Measurements from ENCODE around the gene GPATCH8.
"Not testable (repeated sequence)": the region's sequence is repeated elsewhere in the genome, so short reads cannot be mapped to it uniquely, and the experiment has no call there.

GPATCH8 gene

GRCh38 chr17:44374306-44375195 lies 128.7 kb downstream of the GPATCH8 start:
- no peak for DNase-seq

- DNase-seq, result no peak
These were observed 131.2 kb downstream of the GPATCH8 start for GRCh38 chr17:44372036-44372435.

- DNase-seq, result not testable (repeated sequence)
These were observed 133.7 kb downstream of the GPATCH8 start for GRCh38 chr17:44369414-44370023.

GRCh38 chr17:44368391-44369243 lies 134.6 kb downstream of the GPATCH8 start:
- not testable (repeated sequence) for DNase-seq

GRCh38 chr17:44367231-44367979 lies 135.8 kb downstream of the GPATCH8 start:
- DNase-seq, result no peak

- not testable (repeated sequence) for DNase-seq
These were observed 138.2 kb downstream of the GPATCH8 start for GRCh38 chr17:44365051-44365450.

- no peak for DNase-seq
These were observed 139.5 kb downstream of the GPATCH8 start, which contains the start of gene FAM171A2 for GRCh38 chr17:44363613-44364159. TSS of gene FAM171A2 (minus strand) at chr17:44363853. CDS start at chr17:44363714, 139 bp downstream.

GRCh38 chr17:44362949-44363612 lies 140.1 kb downstream of the GPATCH8 start:
- DNase-seq, result no peak

GRCh38 chr17:44362459-44362948 lies 140.7 kb downstream of the GPATCH8 start:
- DNase-seq, result no peak

- no peak for DNase-seq
These were observed 141.6 kb downstream of the GPATCH8 start for GRCh38 chr17:44361292-44362260.

GRCh38 chr17:44360826-44361225 lies 142.4 kb downstream of the GPATCH8 start:
- DNase-seq, result no peak

- no peak for DNase-seq
These were observed 143.1 kb downstream of the GPATCH8 start for GRCh38 chr17:44360144-44360533.

GRCh38 chr17:44359458-44360143 lies 143.6 kb downstream of the GPATCH8 start:
- no peak for DNase-seq

- no peak for DNase-seq
These were observed 144.2 kb downstream of the GPATCH8 start for GRCh38 chr17:44359006-44359405.

- DNase-seq, result no peak
These were observed 145.1 kb downstream of the GPATCH8 start for GRCh38 chr17:44358066-44358465.

- DNase-seq, result no peak
These were observed 147.0 kb downstream of the GPATCH8 start for GRCh38 chr17:44356241-44356640.

- no peak for DNase-seq
These were observed 147.5 kb downstream of the GPATCH8 start for GRCh38 chr17:44355642-44356099.

GRCh38 chr17:44354582-44355561 lies 148.3 kb downstream of the GPATCH8 start:
- DNase-seq, result no peak
